HG02610 (cell line): ENCODE measurements around the gene DTWD2.
"Not testable (repeated sequence)": the region's sequence is repeated elsewhere in the genome, so short reads cannot be mapped to it uniquely, and the experiment has no call there.

Experiments used
- ATAC-seq: cut with Tn5 transposase; IDR thresholded peaks from one replicate; pipeline ENCODE4 v1.9.1; 2021; ENCODE audit warnings: mild to moderate bottlenecking, moderate library complexity; ENCODE audit not compliant: unreplicated experiment

Gene DTWD2

DNA sequence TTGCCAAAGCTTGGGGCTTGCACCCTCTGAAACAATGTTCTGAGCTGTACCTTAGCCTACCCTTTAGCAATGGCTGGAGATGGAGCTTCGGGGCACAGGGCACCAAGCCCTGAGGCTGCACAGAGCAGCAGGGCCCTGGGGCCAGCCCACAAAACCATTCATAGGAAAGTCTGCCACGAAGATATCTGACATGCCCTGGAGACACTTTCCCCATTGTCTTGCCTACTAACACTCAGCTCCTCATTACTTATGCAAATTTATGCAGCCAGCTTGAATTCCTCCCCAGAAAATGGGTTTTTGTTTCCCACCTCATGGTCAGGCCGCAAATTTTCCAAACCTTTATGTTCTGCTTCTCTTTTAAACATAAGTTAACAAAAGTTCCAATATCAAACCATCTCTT is 105.7 kb downstream of the DTWD2 start:
- ATAC-seq = no peak

DNA sequence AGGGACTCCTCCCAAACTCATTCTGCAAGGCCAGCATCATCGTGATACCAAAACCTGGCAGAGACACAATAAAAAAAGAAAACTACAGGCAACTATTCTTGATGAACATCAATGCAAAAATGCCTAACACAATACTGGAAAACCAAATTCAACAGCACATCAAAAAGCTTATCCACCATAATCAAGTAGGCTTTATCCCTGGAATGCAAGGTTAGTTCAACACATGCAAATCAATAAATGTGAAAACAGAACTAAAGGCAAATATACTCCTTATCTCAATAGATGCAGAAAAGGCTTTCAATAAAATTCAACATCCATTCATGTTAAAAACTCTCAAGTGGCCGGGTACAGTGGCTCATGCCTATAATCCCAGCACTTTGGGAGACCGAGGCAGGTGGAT is 111.5 kb downstream of the DTWD2 start:
- ATAC-seq = not testable (repeated sequence)

GRCh38 chr5:118875131-118875530 is 113.2 kb downstream of the DTWD2 start:
- no peak for ATAC-seq

DNA sequence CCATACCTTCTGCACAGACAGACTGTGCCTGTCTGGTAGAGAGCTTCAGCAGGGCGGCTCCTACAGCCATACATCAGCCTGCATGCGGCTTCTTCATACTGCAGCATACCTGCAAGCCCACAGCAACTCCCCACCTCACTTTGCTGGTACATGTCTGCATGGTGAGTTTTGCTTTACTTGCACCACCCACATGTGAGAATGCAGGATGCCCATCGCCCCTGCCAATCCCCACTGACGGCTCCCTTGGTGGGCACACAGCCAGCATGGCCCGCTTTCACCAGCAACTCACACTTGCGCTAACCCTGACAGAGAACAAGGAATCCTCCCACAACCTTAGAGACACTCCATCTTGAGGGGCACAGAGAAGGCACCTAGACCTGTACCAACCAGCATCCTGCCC is 114.9 kb downstream of the DTWD2 start:
- ATAC-seq = no peak

DNA sequence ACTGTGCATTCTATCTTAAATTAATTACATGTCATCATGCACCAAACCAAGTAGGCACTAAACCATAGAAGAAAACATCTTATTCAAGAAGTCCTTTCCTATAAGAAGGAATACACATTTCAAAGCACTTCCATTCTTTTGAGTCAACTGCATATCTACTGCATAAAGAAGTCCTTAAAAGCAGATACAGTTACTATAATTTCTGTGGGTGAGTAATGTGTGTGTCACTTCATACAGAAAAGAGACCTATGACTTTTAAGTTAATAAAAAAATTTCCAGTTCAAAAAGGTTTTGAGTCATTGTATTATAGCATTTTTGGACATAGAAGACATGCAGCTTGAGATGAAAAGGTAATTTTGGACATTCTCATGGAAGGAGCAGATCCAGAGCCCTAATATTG is 125.0 kb downstream of the DTWD2 start:
- no peak for ATAC-seq

- ATAC-seq = no peak
Measured at GRCh38 chr5:118862596-118862995, 125.8 kb downstream of the DTWD2 start.

- ATAC-seq = no peak
Measured at GRCh38 chr5:118857700-118858099, 130.6 kb downstream of the DTWD2 start.

GRCh38 chr5:118854819-118855218 is 133.5 kb downstream of the DTWD2 start:
- ATAC-seq = no peak

- ATAC-seq = not testable (repeated sequence)
Measured at GRCh38 chr5:118851785-118852184, 136.6 kb downstream of the DTWD2 start.

DNA sequence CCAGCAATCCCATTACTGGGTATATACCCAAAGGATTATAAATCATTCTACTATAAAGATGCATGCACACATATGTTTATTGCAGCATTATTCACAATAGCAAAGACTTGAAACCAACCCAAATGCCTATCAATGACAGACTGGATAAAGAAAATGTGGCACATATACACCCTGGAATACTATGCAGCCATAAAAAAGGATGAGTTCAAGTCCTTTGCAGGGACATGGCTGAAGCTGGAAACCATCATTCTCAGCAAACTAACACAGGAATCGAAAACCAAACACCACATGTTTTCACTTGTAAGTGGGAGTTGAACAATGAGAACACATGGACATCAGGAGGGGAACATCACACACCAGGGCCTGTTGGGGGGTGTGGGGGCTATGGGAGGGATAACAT is 138.8 kb downstream of the DTWD2 start:
- ATAC-seq = not testable (repeated sequence)

- ATAC-seq = no peak
Measured at GRCh38 chr5:118844351-118844750, 144.0 kb downstream of the DTWD2 start.

DNA sequence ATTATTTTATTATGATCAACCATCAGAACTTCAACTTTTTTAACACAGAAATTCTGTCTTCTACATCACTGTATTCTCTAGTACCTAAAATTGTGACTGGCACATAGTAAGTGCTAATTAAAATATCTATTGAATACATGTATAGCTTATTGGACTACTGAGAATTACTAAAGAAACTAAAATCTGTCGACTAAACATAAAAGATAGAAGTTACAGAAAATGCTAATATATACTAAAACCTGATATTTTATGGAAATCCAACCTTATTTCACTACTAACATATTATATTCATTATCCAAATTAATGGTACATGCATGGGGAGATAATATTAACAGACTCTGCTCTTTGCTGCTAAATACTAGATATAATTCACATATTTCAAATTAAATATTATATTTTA is 153.6 kb downstream of the DTWD2 start:
- ATAC-seq = no peak

DNA sequence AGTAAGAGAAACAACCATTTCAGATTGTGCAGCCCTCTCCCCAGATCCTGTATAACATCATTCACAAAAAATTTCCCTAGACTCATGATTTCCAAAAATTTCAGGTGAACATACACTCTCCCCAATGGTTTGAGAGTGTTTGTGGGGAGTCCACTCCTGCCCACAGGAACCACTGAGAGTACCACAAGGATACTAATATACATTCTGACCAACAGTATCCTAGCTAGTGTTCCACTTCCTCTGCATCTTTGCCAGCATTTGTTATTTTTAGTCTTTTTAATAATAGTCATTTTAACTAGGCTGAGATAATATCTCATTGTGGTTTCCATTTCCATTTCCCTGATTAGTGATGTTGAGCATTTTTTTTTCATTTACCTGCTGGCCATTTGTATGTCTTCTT is 155.4 kb downstream of the DTWD2 start:
- ATAC-seq = peak; percentile 55

DNA sequence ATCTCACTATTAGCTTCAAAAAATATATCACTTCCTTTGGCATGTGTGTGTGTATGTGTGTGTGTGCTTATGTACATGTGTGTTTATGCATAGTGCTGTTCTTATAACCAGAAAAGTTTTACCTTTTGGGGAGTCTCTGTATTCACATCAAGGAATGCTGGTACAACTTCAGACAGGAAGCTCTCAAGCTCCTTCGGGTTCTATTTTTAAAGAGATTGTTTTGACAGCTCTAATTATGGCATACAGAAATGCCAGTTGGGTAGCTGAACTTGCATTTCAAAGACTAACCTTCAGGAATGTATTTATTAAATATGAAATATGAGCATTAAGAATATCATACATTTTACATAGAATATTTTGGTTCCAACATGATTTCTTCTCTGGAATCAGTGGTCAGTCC is 163.1 kb downstream of the DTWD2 start:
- ATAC-seq = no peak

GRCh38 chr5:118818604-118819003 is 169.7 kb downstream of the DTWD2 start:
- ATAC-seq = peak; percentile 53

DNA sequence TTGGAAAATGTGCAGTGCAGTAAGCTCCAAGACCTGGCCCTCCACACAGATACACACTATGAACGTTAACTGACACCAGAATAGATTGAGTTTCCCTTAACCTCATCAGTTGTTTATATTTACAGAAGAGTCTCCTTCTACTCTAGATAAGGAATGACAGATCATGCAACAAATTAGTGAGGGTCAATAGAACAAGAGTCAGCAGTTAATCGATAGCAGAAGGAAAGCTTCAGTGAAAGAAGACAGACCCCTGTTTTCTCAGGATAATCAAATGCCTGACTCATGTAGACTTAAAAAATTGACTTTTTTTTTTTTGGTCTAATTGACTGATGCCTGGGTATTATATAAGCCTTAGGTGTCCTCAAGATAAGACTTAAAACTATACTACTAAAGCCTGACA is 179.9 kb downstream of the DTWD2 start:
- ATAC-seq = no peak

GRCh38 chr5:118806571-118806970 is 181.8 kb downstream of the DTWD2 start:
- no peak for ATAC-seq

- ATAC-seq = no peak
Measured at GRCh38 chr5:118802335-118802734, 186.0 kb downstream of the DTWD2 start.

DNA sequence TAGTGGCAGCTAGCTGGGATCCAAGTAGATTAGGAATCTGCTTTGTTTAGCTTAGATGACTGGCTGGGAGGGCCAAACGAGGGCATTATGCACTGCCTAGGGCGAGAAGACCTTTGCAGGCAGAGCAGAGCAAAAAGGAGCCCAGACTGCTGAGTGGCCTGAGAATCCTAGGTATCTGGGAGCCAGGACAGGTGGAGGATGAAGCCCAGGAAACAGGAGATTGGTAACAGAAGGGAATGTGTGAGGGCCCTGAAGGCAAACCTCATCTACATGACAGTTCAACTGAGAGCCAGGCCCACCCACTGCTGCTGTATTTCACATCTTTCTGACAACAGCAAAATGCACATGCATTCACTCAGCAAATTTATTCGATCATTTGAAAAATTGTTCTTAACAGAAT is 192.3 kb downstream of the DTWD2 start:
- ATAC-seq = no peak

DNA sequence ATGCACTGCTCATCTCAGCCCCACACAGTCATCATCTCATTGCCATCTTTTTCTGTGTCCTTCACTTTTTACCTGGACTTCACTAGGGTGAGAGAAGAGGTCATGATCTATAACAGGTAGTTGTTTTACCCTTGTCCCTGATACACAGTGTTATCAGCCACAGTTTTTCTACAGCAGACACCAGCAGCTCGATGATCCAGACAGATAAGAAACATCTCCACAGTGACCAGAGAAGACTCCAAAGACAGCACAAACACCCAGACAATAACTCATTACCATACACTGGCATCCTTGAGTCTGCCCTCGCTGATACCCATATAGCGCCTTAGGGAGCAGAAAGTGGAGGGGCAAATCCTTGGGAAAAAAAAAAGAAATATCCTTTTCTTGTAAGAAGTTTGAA is 194.1 kb downstream of the DTWD2 start:
- ATAC-seq = no peak

- no peak for ATAC-seq
Measured at GRCh38 chr5:118793652-118794051, 194.7 kb downstream of the DTWD2 start.

DNA sequence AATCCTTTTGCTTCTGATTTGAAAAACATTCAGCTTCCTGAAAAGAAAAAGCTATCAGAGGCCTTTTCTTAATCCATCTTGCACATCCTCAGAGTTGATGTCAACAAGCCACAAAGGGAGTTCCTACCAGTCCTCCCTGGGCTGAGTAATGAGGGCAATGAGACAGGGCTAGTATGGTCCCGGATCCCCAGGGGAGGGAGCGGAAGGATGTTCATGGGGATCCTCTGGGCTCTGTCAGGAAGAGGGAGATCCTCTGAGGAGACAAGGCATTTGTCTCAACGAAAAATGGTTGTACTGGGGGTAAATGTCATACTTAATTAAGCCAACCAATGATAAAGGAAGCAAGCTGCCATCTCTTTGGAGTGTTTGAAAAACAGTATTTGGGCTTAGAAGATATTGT is 195.3 kb downstream of the DTWD2 start:
- no peak for ATAC-seq

DNA sequence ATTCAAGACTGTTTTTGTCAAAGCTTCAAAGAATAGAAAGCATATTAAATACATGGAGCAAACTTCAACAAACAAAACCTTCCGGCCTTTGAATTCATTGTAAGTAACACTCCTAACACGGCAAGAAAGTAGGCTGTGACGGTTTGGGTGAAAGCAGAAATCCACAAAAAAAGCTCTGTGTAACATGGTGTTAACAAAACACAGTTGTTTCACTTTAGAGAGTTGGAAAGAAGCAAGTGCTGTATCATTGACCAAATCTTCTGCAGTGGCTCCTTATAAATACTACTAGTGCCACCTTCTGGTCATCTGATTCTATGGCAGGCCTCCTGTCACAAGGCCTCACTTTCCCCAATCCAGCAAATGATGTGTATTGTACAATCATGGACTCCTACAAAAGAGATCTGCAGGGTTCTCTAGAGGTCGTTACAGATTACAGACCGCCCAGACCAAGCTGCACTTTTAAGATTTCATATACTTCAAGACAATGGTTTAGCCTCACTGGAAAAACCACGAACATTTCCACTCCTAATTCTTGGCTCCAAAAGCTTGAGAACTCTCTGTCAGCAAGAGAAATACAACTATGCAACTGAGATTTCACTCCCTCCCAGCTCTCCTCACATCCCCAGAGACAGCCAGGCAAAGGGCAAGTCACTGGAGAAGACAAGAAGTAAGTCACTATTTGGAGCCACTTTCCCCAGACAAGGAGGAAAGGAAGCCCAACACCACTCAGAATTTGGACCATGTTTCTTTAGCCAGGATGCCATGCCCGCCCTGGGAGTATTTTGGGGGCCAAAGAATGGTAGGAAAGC is 196.2 kb downstream of the DTWD2 start:
- ATAC-seq = peak; percentile 94
